Muscle of leg (tissue), 16 donors: ENCODE measurements around the gene PSAP. TPM values are rescaled to one million over a fixed set of nuclear protein-coding genes. Genes with fewer than 3 reads are reported as not detected.
A peak's percentile ranks its signal among the peaks of the same experiment; 100 is the strongest.
"Not testable (repeated sequence)": the region's sequence is repeated elsewhere in the genome, so short reads cannot be mapped to it uniquely, and the experiment has no call there.

ENCODE experiments used
- DNase-seq: peaks from one replicate; pipeline ENCODE4 v3.0.0; 2013
- H3K27ac ChIP-seq: one replicate; pipeline ENCODE4 v1.5.1; 2013; ENCODE audit warnings: mild to moderate bottlenecking, low read length, control low read depth
- H3K27me3 ChIP-seq: one replicate; pipeline ENCODE4 v1.6.1; 2013; ENCODE audit warnings: low read length; ENCODE audit not compliant: control insufficient read depth, insufficient read depth
- H3K36me3 ChIP-seq: one replicate; pipeline ENCODE4 v1.6.1; 2013; ENCODE audit warnings: low read length; ENCODE audit not compliant: control insufficient read depth, insufficient read depth
- H3K4me1 ChIP-seq: one replicate; pipeline ENCODE4 v1.6.1; 2013; ENCODE audit warnings: low read length; ENCODE audit not compliant: control insufficient read depth, insufficient read depth
- H3K4me3 ChIP-seq: one replicate; pipeline ENCODE4 v1.5.1; 2013; ENCODE audit warnings: low read length, control low read depth
- H3K9me3 ChIP-seq: replicated peaks from 2 replicates; pipeline ENCODE4 v1.6.1; 2013; ENCODE audit warnings: low read depth, low read length; ENCODE audit not compliant: control insufficient read depth
- WGBS: methylation state at CpG from one replicate; pipeline ENCODE4 v1.1.5; 2013; ENCODE audit warnings: missing lambda C conversion rate; ENCODE audit not compliant: insufficient coverage; 5-methylcytosine and 5-hydroxymethylcytosine counted together
- long read RNA-seq, 11 donors: transcript quantifications; one replicate each; lab custom pipeline, GENCODE V29; 2026
- polyA plus RNA-seq, 8 donors: library from polyadenylated mRNA; unstranded; fragments of 120-200 nt; gene quantifications; one replicate each; pipeline versions ENCODE4 v1.2.1 to v1.2.3, GENCODE V29; 2013; ENCODE audit warnings: inconsistent platforms in 1 of 8, low replicate concordance in 1 of 8; ENCODE audit not compliant: insufficient read length in 8 of 8, insufficient read depth in 1 of 8
- total RNA-seq: library from RNA; stranded (reverse); fragments of 120-200 nt; gene quantifications from one replicate; pipeline ENCODE4 v1.2.4, GENCODE V29; 2013

PSAP gene
- total RNA-seq (414 TPM), polyA plus RNA-seq (100 to 1,000 TPM; 430 to 581 (median 485) TPM)
- long read RNA-seq, donor 1, transcript PSAP-202 (14 exons, 2,872 nt), result major isoform, 34 of 81 reads
- long read RNA-seq, donor 1, partial matches to known transcripts, result 12 of 81 reads
- long read RNA-seq, donor 1, other reads (novel, unspliced or antisense), result 35 of 81 reads
- long read RNA-seq, donor 2, transcript PSAP-202 (14 exons, 2,872 nt), result major isoform, 5 of 5 reads
- long read RNA-seq, donor 2, partial matches to known transcripts, result 0 of 5 reads
- long read RNA-seq, donor 2, other reads (novel, unspliced or antisense), result 0 of 5 reads
- long read RNA-seq, donor 3, transcript PSAP-202 (14 exons, 2,872 nt), result major isoform, 89 of 261 reads
- long read RNA-seq, donor 3, partial matches to known transcripts, result 70 of 261 reads
- long read RNA-seq, donor 3, other reads (novel, unspliced or antisense), result 101 of 261 reads
- long read RNA-seq, donor 4, transcript PSAP-202 (14 exons, 2,872 nt), result major isoform, 47 of 156 reads
- long read RNA-seq, donor 4, partial matches to known transcripts, result 80 of 156 reads
- long read RNA-seq, donor 4, other reads (novel, unspliced or antisense), result 28 of 156 reads
- long read RNA-seq, donor 5, transcript PSAP-202 (14 exons, 2,872 nt), result major isoform, 175 of 493 reads
- long read RNA-seq, donor 5, partial matches to known transcripts, result 177 of 493 reads
- long read RNA-seq, donor 5, other reads (novel, unspliced or antisense), result 141 of 493 reads
- long read RNA-seq, donor 6, transcript PSAP-202 (14 exons, 2,872 nt), result major isoform, 87 of 316 reads
- long read RNA-seq, donor 6, partial matches to known transcripts, result 139 of 316 reads
- long read RNA-seq, donor 6, other reads (novel, unspliced or antisense), result 89 of 316 reads
- long read RNA-seq, donor 7, transcript PSAP-202 (14 exons, 2,872 nt), result major isoform, 51 of 202 reads
- long read RNA-seq, donor 7, partial matches to known transcripts, result 106 of 202 reads
- long read RNA-seq, donor 7, other reads (novel, unspliced or antisense), result 44 of 202 reads
- long read RNA-seq, donor 8, transcript PSAP-202 (14 exons, 2,872 nt), result major isoform, 49 of 483 reads
- long read RNA-seq, donor 8, partial matches to known transcripts, result 390 of 483 reads
- long read RNA-seq, donor 8, other reads (novel, unspliced or antisense), result 43 of 483 reads
- long read RNA-seq, donor 9, transcript PSAP-202 (14 exons, 2,872 nt), result major isoform, 35 of 121 reads
- long read RNA-seq, donor 9, partial matches to known transcripts, result 54 of 121 reads
- long read RNA-seq, donor 9, other reads (novel, unspliced or antisense), result 32 of 121 reads
- long read RNA-seq, donor 10, transcript PSAP-202 (14 exons, 2,872 nt), result major isoform, 68 of 205 reads
- long read RNA-seq, donor 10, partial matches to known transcripts, result 64 of 205 reads
- long read RNA-seq, donor 10, other reads (novel, unspliced or antisense), result 73 of 205 reads
- long read RNA-seq, donor 11, transcript PSAP-202 (14 exons, 2,872 nt), result major isoform, 58 of 175 reads
- long read RNA-seq, donor 11, partial matches to known transcripts, result 47 of 175 reads
- long read RNA-seq, donor 11, other reads (novel, unspliced or antisense), result 70 of 175 reads

DNA sequence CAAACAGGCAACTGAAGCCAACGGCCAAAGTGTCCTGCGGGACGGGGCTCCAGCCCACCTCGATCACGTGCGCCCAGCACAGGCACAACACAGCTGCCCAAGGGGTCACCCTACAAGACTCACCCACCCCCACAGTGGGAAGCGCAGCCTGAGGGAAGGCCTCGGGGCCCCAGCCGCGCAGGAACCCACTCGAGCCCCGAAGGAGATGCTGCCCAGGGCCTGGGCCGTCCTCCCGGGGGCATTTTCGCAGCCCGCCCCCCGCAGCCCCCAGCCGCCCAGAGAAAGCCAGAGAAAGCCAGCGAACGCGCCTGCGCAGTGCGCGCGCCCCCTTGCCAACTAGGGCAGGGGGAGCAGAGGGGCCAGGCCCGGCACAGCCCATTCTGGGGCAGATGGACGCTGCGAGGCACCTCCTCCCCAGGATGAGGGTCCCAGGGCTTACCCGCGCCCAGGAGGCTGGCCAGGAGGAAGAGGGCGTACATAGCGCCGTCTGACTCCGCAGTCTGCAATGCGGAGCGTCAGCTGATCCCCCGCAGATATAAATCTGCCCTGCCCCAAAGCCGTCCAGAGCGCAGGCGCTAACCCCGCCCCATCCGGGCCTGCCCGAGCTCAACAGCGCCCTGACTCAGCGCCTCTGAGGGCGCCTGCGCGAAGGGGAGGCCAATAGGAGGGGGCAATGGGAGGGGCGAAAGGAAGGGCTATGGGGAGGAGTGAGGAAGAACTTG lies at the start of gene PSAP:
TSS of gene PSAP (minus strand) at position 509 of the 722 bp plus-strand sequence. CDS start at position 479, 30 bp downstream.
- H3K4me3 ChIP-seq, result peak within 1 kb of the TSS; percentile 89
- DNase-seq, result peak; percentile 99
- peaks cover 5% of the 10 kb centered on the region for H3K36me3 ChIP-seq
- under 1% methylated on average over 40 of the region's 49 CpGs for WGBS
- no peaks in the 10 kb centered on the region for H3K27me3 ChIP-seq
- H3K4me1 ChIP-seq, result peaks cover 11% of the 10 kb centered on the region
- H3K27ac ChIP-seq, result peak within 1 kb of the TSS; percentile 96
- no peaks in the 10 kb centered on the region for H3K9me3 ChIP-seq

GRCh38 chr10:71900441-71901180 lies 49.6 kb upstream of the PSAP start:
- no peak overlapping the region for H3K4me3 ChIP-seq
- no peak overlapping the region for H3K27ac ChIP-seq
- H3K9me3 ChIP-seq, result no peaks in the 10 kb centered on the region
- no peak for DNase-seq
- H3K36me3 ChIP-seq, result no peaks in the 10 kb centered on the region
- H3K27me3 ChIP-seq, result no peaks in the 10 kb centered on the region
- 85% methylated on average over 10 of the region's 14 CpGs for WGBS
- H3K4me1 ChIP-seq, result no peaks in the 10 kb centered on the region

- Histone ChIP-seq H3K36me3 (no peaks in the 10 kb centered on the region), H3K4me1 (no peaks in the 10 kb centered on the region), H3K9me3 (no peaks in the 10 kb centered on the region), H3K27ac (no peak overlapping the region), H3K27me3 (no peaks in the 10 kb centered on the region), H3K4me3 (no peak overlapping the region)
- 75% methylated on average over 3 of the region's 3 CpGs for WGBS
- DNase-seq, result no peak
Observed at GRCh38 chr10:71899665-71900412, 48.8 kb upstream of the PSAP start.

DNA sequence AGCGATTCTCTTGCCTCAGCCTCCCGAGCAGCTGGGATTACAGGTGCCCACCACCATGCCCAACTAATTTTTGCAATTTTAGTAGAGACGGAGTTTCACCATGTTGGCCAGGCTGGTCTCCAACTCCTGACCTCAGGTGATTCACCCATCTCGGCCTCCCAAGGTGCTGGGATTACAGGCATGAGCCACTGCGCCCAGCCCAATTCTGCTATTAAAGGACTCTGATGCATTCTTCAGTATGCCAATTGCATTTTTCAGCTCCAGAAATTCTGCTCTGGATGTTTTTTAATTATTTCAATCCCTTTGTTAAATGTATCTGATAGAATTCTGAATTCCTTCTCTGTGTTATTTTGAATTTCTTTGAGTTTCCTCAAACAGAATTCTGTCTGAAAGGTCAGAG lies 47.3 kb upstream of the PSAP start:
- DNase-seq, H3K4me1 ChIP-seq, H3K27me3 ChIP-seq, H3K36me3 ChIP-seq, H3K4me3 ChIP-seq, H3K27ac ChIP-seq, H3K9me3 ChIP-seq: not testable (repeated sequence)
- 91% methylated on average over 4 of the region's 5 CpGs for WGBS

DNA sequence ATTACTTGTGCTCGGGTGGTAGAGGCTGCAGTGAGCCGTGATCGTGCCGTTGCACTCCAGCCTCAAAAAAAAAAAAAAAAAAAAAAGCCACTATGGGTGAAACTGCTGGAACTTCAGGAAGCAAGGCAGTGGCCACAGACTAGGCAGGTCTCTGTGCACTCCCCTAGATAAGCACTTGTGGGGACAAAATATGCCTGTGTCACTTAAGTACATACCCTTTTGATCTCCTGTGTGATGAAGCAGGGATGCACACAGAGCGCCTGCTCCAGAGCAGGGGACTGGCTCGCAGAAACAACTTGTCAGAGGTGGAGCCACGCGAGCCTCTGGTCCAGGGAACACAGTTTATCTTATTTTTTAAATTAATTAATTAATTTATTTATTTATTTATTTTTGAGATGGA lies 42.9 kb upstream of the PSAP start:
- Histone ChIP-seq H3K4me1 (peaks cover 5% of the 10 kb centered on the region), H3K27me3 (peaks cover 4% of the 10 kb centered on the region), H3K27ac (no peak overlapping the region), H3K9me3 (no peaks in the 10 kb centered on the region), H3K4me3 (no peak overlapping the region), H3K36me3 (no peaks in the 10 kb centered on the region)
- no peak for DNase-seq
- 82% methylated on average over 3 of the region's 8 CpGs for WGBS

DNA sequence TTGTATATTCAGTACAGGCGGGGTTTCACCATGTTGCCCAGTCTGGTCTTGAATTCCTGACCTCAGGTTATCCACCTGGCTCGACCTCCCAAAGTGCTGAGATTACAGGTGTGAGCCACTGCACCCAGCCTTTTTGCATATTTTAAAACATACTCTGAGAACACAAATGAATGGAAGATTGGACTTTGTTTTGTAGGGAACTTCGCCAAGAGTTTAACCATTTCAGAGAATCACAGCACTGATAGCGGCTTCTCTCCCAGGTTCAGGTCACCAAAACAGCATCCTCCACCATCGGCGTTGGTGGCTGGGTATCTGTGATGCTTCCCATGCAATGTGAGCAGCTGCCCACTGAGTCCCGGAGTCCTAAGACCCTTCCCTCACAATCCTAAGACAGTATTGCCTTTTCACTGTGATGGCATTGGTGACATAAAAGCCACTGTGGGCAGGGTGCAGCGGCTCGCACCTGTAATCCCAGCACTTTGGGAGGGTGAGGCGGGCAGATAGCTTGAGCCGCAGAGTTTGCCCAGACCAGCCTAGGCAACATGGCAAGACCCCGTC lies 42.3 kb upstream of the PSAP start:
- DNase-seq, result no peak
- Histone ChIP-seq H3K36me3 (no peaks in the 10 kb centered on the region), H3K9me3 (no peaks in the 10 kb centered on the region), H3K4me3 (no peak overlapping the region), H3K27me3 (peaks cover 4% of the 10 kb centered on the region), H3K27ac (no peak overlapping the region), H3K4me1 (peaks cover 5% of the 10 kb centered on the region)
- WGBS, result 75% methylated on average over 2 of the region's 12 CpGs

DNA sequence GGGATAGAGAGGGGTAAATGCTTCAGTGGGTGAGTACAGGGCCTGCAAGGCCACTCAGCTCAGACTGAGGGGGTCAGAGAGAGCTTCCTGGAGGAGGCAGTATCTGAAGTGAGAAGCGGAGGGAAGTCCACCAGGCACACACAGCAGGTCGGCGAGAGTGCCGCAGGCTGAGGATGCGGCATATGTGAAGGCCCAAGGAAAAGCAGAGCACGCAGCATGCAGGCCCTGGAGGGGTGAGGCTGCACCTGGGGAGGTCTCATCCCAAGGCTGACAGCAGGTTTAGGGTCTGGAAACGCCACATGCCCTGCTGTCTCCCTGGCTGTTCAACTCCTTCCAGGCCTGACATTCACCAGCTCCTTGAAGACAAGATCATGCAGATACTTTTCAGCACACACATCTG lies 40.4 kb upstream of the PSAP start:
- Histone ChIP-seq H3K36me3 (no peaks in the 10 kb centered on the region), H3K27me3 (peaks cover 9% of the 10 kb centered on the region), H3K4me3 (no peak overlapping the region), H3K27ac (no peak overlapping the region), H3K9me3 (no peaks in the 10 kb centered on the region), H3K4me1 (peaks cover 5% of the 10 kb centered on the region)
- DNase-seq, result no peak
- WGBS, result 77% methylated on average over 6 of the region's 7 CpGs

DNA sequence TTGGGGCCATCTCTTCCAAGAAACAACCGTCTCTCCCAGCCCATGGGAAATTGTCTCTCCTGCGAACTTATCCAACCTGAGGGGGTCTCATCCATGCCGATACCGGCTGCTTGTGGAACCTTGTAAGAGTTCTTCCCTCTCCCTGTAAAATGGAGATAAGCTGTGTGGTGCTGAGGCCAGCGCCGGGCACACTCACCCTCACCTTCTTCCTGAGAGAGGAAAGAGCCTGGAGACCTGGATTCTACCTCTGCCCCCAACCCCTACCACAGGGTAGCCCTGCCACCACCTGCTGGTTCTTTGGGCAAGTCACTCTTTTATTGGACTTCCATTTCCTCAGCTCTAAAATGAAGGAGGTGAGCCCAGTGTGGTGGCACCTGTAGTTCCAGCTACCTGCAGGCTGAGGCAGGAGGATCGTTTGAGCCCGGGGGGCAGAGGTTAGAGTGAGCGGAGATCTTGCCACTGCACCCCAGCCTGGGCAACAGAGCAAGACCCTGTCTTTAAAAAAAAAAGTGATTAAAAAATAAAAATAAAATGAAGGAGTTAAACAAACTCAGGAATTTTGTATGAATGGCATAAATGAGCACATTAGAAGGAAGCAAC lies 38.4 kb upstream of the PSAP start:
- Histone ChIP-seq H3K27me3 (peaks cover 9% of the 10 kb centered on the region), H3K27ac (peak overlapping the region; percentile 54), H3K9me3 (no peaks in the 10 kb centered on the region), H3K4me1 (peaks cover 5% of the 10 kb centered on the region), H3K36me3 (no peaks in the 10 kb centered on the region), H3K4me3 (peak overlapping the region; percentile 48)
- DNase-seq, result peak; percentile 16
- WGBS, result 67% methylated on average over 4 of the region's 9 CpGs
